GM12801 (cell line): ENCODE results near the gene HOXC9.

Source experiments
- CTCF ChIP-seq: IDR thresholded peaks from one replicate; pipeline ENCODE4 v1.5.1; 2011; ENCODE audit warnings: control low read depth; ENCODE audit not compliant: insufficient read length; ENCODE audit errors: extremely low read depth

The HOXC9 gene

GRCh38 chr12:54051026-54051842 is 51.3 kb downstream of the HOXC9 start:
- TF ChIP-seq CTCF: no peak

GRCh38 chr12:54051874-54052437 is 52.0 kb downstream of the HOXC9 start:
- no peak for TF ChIP-seq CTCF

DNA sequence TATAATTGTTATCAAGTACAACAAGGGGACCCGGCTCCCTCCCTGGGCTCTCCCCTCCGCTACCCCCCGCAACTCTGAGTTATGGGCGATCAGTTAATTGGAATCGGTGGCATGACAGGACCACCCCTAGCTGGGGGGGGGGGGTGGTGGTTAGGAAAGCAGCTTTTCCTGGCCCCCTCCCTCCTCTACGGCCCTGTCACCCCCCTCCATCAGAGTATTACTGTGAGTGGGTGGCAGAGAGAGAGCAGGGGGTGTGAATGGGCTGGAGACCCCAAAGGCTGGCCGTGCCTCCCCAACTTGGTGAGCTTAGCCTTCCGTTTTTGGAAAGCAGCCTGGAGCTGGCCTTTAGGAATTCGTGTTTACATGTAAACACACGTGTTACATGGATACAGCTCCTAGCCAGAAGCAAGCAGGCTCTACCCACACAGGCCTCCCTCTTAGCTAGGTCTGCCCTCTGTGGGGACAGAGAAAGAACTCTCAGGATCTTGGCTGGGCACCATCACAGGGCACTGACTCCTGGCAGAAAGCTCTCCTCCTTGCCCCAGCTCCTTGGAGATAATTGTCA is 52.6 kb downstream of the HOXC9 start:
- no peak for TF ChIP-seq CTCF
